AG09309 (cell line): ENCODE data around the gene NDUFS1.
"Not testable (repeated sequence)": the region's sequence is repeated elsewhere in the genome, so short reads cannot be mapped to it uniquely, and the experiment has no call there.

Source experiments
- DNase-seq: peaks from one replicate; pipeline ENCODE4 v3.0.0-alpha.2; 2010; ENCODE audit warnings: low read depth
- H3K4me3 ChIP-seq: 2 replicates; pipeline ENCODE4 v1.5.1; 2011; ENCODE audit warnings: mild to moderate bottlenecking, low read depth, low read length, moderate library complexity; ENCODE audit not compliant: control insufficient read depth
- CTCF ChIP-seq: IDR thresholded peaks from 2 replicates; pipeline ENCODE4 v1.5.1; 2011; ENCODE audit warnings: mild to moderate bottlenecking, low read depth, low read length, inconsistent platforms; ENCODE audit not compliant: insufficient read depth, control insufficient read depth; ENCODE audit errors: missing control alignments

The NDUFS1 gene

GRCh38 chr2:206105038-206105437 lies 54.2 kb downstream of the NDUFS1 start:
- no peak overlapping the region for H3K4me3 ChIP-seq
- no peak for DNase-seq
- no peak for TF ChIP-seq CTCF

DNA sequence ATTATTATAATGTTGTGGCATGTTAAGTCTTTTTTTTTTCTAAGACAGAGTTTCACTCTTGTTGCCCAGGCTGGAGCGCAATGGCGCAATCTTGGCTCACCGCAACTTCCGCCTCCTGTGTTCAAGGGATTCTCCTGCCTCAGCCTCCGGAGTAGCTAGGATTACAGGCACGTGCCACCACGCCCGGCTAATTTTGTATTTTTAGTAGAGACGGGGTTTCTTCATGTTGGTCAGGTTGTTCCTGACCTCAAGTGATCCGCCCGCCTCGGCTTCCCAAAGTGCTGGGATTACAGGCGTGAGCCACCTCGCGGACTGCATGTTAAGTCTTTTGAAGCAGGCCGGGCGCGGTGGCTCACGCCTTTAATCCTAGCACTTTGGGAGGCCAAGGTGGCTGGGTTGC lies 60.4 kb downstream of the NDUFS1 start:
- DNase-seq, H3K4me3 ChIP-seq: not testable (repeated sequence)

- TF ChIP-seq CTCF: no peak
- no peak overlapping the region for H3K4me3 ChIP-seq
- DNase-seq: no peak
Observed at GRCh38 chr2:206098471-206098870, 60.8 kb downstream of the NDUFS1 start.

DNA sequence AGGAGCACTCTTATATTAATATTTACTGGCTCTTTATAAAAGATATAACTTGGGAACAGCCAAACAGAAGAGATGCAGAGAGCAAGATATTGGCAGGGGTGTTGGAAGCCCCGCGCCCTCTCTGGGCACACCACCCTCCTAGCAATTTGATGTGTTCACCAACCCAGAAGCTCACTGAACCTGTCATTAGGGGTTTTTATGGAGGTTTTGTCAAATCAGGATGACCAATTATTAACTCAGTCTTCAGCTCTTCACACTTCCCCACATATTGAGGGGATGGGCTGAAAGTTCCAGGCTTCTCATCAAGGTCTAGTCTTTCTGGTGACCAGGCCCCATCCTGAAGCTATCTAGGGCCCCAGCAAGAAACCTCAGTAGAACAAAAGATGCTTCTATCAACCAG lies 62.4 kb downstream of the NDUFS1 start:
- no peak overlapping the region for H3K4me3 ChIP-seq
- no peak for TF ChIP-seq CTCF
- no peak for DNase-seq

DNA sequence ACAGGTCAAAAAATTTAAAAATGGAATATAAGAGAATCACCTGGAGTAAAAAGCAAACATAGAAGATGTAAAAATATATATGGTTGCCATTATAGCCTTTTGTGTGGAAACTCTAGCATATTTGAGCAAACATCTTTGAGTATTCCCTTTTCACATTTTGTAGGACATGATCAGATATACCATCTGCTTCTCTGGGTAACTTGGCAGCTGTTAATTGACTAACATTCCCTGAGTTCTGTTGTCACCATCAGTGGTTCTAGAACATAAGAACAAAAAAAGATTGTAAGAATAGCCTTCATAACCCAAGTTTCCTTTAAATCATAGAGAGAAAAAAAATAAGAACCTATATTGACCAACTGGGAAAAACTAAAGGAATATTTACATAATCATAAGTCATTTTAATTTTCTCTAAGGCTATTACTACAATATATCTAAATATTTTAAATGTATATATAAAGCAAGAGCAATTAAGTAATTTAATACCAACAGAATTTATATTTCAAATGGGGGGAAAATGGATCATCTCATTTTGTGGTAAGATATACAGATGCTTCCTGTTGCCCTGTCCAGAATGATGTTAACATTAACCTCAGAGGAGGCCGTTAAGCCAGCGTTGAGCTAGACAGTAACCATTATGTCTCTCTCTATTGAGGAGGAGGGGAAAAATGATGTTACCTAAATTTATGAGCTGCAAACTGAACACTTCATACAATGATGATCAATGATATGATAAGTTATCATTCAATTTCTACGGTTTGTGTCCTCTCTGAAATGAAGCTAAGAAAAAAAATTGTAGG lies 63.5 kb downstream of the NDUFS1 start:
- H3K4me3 ChIP-seq: no peak overlapping the region
- TF ChIP-seq CTCF: no peak
- no peak for DNase-seq

DNA sequence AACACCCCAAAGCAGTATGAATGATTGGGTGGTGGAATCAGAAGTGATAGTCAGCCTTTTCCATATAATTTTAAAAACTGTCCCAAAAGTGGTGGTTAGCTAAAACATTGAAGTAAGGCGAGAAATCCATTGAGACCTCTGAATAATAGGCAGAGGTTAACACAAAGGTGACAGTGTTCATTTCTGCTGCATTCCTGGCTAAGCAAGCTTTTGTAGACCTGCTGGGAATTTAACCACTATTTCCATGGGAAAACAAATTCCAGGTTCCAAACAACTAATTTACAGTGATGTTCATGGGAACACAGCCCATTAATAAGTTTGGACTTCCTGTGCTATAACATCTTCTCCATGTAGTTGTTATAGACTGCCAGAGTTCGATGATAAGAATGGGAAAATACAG lies 66.9 kb downstream of the NDUFS1 start:
- H3K4me3 ChIP-seq: no peak overlapping the region
- no peak for DNase-seq
- TF ChIP-seq CTCF: no peak

- no peak overlapping the region for H3K4me3 ChIP-seq
- no peak for DNase-seq
- TF ChIP-seq CTCF: no peak
Observed at GRCh38 chr2:206088248-206088647, 71.0 kb downstream of the NDUFS1 start.
